ENCODE data around the gene GPX6.

GRCh38 chr6:28530777-28531176 is 15.2 kb upstream of the GPX6 start:
- TF ChIP-seq, protein P1, sequence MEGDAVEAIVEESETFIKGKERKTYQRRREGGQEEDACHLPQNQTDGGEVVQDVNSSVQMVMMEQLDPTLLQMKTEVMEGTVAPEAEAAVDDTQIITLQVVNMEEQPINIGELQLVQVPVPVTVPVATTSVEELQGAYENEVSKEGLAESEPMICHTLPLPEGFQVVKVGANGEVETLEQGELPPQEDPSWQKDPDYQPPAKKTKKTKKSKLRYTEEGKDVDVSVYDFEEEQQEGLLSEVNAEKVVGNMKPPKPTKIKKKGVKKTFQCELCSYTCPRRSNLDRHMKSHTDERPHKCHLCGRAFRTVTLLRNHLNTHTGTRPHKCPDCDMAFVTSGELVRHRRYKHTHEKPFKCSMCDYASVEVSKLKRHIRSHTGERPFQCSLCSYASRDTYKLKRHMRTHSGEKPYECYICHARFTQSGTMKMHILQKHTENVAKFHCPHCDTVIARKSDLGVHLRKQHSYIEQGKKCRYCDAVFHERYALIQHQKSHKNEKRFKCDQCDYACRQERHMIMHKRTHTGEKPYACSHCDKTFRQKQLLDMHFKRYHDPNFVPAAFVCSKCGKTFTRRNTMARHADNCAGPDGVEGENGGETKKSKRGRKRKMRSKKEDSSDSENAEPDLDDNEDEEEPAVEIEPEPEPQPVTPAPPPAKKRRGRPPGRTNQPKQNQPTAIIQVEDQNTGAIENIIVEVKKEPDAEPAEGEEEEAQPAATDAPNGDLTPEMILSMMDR (IDR thresholded peaks at IDR 0.05), result no peak
- no peak for TF ChIP-seq POLR2A (IDR thresholded peaks at IDR 0.05)
